ENCODE measurements around the gene NCS1.
A peak's percentile ranks its signal among the peaks of the same experiment; 100 is the strongest.

Gene NCS1

DNA sequence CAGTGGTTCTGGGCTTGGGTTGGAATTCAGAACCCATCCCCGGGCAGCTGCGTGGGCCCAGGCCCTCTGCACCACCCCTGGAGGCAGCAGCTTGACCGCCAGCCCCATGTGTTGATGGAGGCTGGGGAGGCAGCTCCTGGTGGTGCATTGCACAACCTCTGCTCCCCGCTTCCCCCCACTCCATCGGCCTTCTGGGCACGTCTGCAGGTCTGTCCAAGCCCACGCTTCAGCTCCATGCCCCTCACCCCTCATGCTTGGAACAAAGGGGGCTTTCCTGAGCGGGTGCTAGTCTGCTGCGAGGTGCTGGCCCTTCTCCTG, 1.4 kb downstream of the NCS1 start:
- Histone ChIP-seq H3K9me3 (ENCODE audit: control insufficient read depth in 5 of 5, low read length in 5 of 5) (no peaks in the 10 kb centered on the region), H3K36me3 (ENCODE audit: control insufficient read depth in 5 of 5, insufficient read depth in 5 of 5, low read length in 5 of 5) (no peaks in the 10 kb centered on the region), H3K4me3 (ENCODE audit: low read depth in 1 of 5, low read length in 5 of 5) (peak overlapping the region in 2 of 5 donors; percentile 45 to 55), H3K27me3 (ENCODE audit: control insufficient read depth in 5 of 5, insufficient read depth in 4 of 5, low read length in 5 of 5) (peaks cover 0 to 13% (median 10%) of the 10 kb centered on the region in 5 donors), H3K4me1 (ENCODE audit: control insufficient read depth in 5 of 5, insufficient read depth in 5 of 5, low read length in 5 of 5) (peaks cover 0 to 15% (median 12%) of the 10 kb centered on the region in 5 donors), H3K27ac (ENCODE audit: low read depth, low read length) (no peak overlapping the region), H3K9ac (ENCODE audit: low read length in 5 of 5) (no peak overlapping the region)

GRCh38 chr9:130174025-130174424, 1.8 kb downstream of the NCS1 start:
- Histone ChIP-seq H3K9me3 (ENCODE audit: control insufficient read depth in 5 of 5, low read length in 5 of 5) (no peaks in the 10 kb centered on the region), H3K4me1 (ENCODE audit: control insufficient read depth in 5 of 5, insufficient read depth in 5 of 5, low read length in 5 of 5) (peaks cover 0 to 15% (median 12%) of the 10 kb centered on the region in 5 donors), H3K36me3 (ENCODE audit: control insufficient read depth in 5 of 5, insufficient read depth in 5 of 5, low read length in 5 of 5) (no peaks in the 10 kb centered on the region), H3K9ac (ENCODE audit: low read length in 5 of 5) (no peak overlapping the region), H3K27ac (ENCODE audit: low read depth, low read length) (no peak overlapping the region), H3K4me3 (ENCODE audit: low read depth in 1 of 5, low read length in 5 of 5) (no peak overlapping the region), H3K27me3 (ENCODE audit: control insufficient read depth in 5 of 5, insufficient read depth in 4 of 5, low read length in 5 of 5) (peaks cover 0 to 13% (median 10%) of the 10 kb centered on the region in 5 donors)

- Histone ChIP-seq H3K9ac (ENCODE audit: low read length in 5 of 5) (no peak overlapping the region), H3K27me3 (ENCODE audit: control insufficient read depth in 5 of 5, insufficient read depth in 4 of 5, low read length in 5 of 5) (peaks cover 0 to 13% (median 10%) of the 10 kb centered on the region in 5 donors), H3K27ac (ENCODE audit: low read depth, low read length) (no peak overlapping the region), H3K36me3 (ENCODE audit: control insufficient read depth in 5 of 5, insufficient read depth in 5 of 5, low read length in 5 of 5) (no peaks in the 10 kb centered on the region), H3K9me3 (ENCODE audit: control insufficient read depth in 5 of 5, low read length in 5 of 5) (no peaks in the 10 kb centered on the region), H3K4me3 (ENCODE audit: low read depth in 1 of 5, low read length in 5 of 5) (no peak overlapping the region), H3K4me1 (ENCODE audit: control insufficient read depth in 5 of 5, insufficient read depth in 5 of 5, low read length in 5 of 5) (peaks cover 0 to 15% (median 12%) of the 10 kb centered on the region in 5 donors)
These were observed 2.7 kb downstream of the NCS1 start for GRCh38 chr9:130174920-130175321.

DNA sequence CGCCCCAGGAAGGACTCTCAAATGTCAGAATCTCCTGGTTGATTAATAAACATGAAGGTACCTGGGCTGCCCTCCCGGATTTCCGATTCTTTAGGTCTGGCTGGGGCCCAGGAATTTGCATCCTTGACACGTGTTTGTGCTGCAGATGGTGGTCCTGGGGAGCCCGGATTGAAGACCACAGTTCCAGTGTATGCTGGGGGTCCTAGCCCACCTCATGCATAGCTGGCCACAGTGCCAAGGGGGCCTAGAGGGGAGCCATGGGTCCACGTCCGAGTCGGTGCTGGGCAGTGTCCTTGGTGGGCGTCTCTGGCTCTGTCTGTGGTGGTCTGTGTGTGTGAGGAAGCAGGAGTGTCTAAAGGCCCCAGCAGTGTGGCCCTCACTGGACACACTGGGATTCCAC, 3.2 kb downstream of the NCS1 start:
- Histone ChIP-seq H3K4me3 (ENCODE audit: low read depth in 1 of 5, low read length in 5 of 5) (no peak overlapping the region), H3K9ac (ENCODE audit: low read length in 5 of 5) (no peak overlapping the region), H3K36me3 (ENCODE audit: control insufficient read depth in 5 of 5, insufficient read depth in 5 of 5, low read length in 5 of 5) (no peaks in the 10 kb centered on the region), H3K27ac (ENCODE audit: low read depth, low read length) (no peak overlapping the region), H3K27me3 (ENCODE audit: control insufficient read depth in 5 of 5, insufficient read depth in 4 of 5, low read length in 5 of 5) (peaks cover 0 to 13% (median 10%) of the 10 kb centered on the region in 5 donors), H3K4me1 (ENCODE audit: control insufficient read depth in 5 of 5, insufficient read depth in 5 of 5, low read length in 5 of 5) (peaks cover 0 to 15% (median 12%) of the 10 kb centered on the region in 5 donors), H3K9me3 (ENCODE audit: control insufficient read depth in 5 of 5, low read length in 5 of 5) (no peaks in the 10 kb centered on the region)

DNA sequence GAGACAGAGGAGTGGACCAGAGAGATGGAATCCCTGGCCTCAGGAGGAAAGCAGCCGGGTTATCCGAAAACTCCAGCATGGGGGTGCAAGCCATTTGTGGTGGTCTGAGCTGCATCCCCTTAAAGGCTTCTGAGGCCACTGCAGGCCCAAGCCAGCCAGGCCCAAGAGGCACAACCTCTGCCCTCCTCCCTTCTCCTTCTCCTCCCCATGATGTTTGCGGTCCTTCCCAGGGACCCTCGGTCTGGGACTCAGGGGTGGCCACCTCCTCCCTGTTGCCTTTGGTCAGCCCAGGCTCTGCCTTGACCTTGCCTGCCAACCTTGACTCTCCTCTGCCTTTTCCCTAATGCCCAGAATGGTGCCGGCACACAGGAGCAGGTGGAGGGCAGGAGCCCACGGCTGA, 4.6 kb downstream of the NCS1 start:
- Histone ChIP-seq H3K9me3 (ENCODE audit: control insufficient read depth in 5 of 5, low read length in 5 of 5) (no peaks in the 10 kb centered on the region), H3K4me1 (ENCODE audit: control insufficient read depth in 5 of 5, insufficient read depth in 5 of 5, low read length in 5 of 5) (peaks cover 0 to 11% (median 8%) of the 10 kb centered on the region in 5 donors), H3K27ac (ENCODE audit: low read depth, low read length) (no peak overlapping the region), H3K4me3 (ENCODE audit: low read depth in 1 of 5, low read length in 5 of 5) (no peak overlapping the region), H3K36me3 (ENCODE audit: control insufficient read depth in 5 of 5, insufficient read depth in 5 of 5, low read length in 5 of 5) (no peaks in the 10 kb centered on the region), H3K27me3 (ENCODE audit: control insufficient read depth in 5 of 5, insufficient read depth in 4 of 5, low read length in 5 of 5) (peaks cover 0 to 11% (median 10%) of the 10 kb centered on the region in 5 donors), H3K9ac (ENCODE audit: low read length in 5 of 5) (no peak overlapping the region)

- Histone ChIP-seq H3K4me3 (ENCODE audit: low read depth in 1 of 5, low read length in 5 of 5) (no peak overlapping the region), H3K4me1 (ENCODE audit: control insufficient read depth in 5 of 5, insufficient read depth in 5 of 5, low read length in 5 of 5) (peaks cover 0 to 5% (median 4%) of the 10 kb centered on the region in 5 donors), H3K9me3 (ENCODE audit: control insufficient read depth in 5 of 5, low read length in 5 of 5) (no peaks in the 10 kb centered on the region), H3K27ac (ENCODE audit: low read depth, low read length) (no peak overlapping the region), H3K9ac (ENCODE audit: low read length in 5 of 5) (no peak overlapping the region), H3K27me3 (ENCODE audit: control insufficient read depth in 5 of 5, insufficient read depth in 4 of 5, low read length in 5 of 5) (peaks cover 0 to 13% (median 9%) of the 10 kb centered on the region in 5 donors), H3K36me3 (ENCODE audit: control insufficient read depth in 5 of 5, insufficient read depth in 5 of 5, low read length in 5 of 5) (no peaks in the 10 kb centered on the region)
These were observed 5.9 kb downstream of the NCS1 start for GRCh38 chr9:130177898-130178805.

GRCh38 chr9:130179331-130179907, 7.2 kb downstream of the NCS1 start:
- Histone ChIP-seq H3K4me1 (ENCODE audit: control insufficient read depth in 5 of 5, insufficient read depth in 5 of 5, low read length in 5 of 5) (no peaks in the 10 kb centered on the region), H3K4me3 (ENCODE audit: low read depth in 1 of 5, low read length in 5 of 5) (no peak overlapping the region), H3K9me3 (ENCODE audit: control insufficient read depth in 5 of 5, low read length in 5 of 5) (no peaks in the 10 kb centered on the region), H3K9ac (ENCODE audit: low read length in 5 of 5) (no peak overlapping the region), H3K27ac (ENCODE audit: low read depth, low read length) (no peak overlapping the region), H3K27me3 (ENCODE audit: control insufficient read depth in 5 of 5, insufficient read depth in 4 of 5, low read length in 5 of 5) (peaks cover 0 to 3% (median 0%) of the 10 kb centered on the region in 5 donors), H3K36me3 (ENCODE audit: control insufficient read depth in 5 of 5, insufficient read depth in 5 of 5, low read length in 5 of 5) (no peaks in the 10 kb centered on the region)

DNA sequence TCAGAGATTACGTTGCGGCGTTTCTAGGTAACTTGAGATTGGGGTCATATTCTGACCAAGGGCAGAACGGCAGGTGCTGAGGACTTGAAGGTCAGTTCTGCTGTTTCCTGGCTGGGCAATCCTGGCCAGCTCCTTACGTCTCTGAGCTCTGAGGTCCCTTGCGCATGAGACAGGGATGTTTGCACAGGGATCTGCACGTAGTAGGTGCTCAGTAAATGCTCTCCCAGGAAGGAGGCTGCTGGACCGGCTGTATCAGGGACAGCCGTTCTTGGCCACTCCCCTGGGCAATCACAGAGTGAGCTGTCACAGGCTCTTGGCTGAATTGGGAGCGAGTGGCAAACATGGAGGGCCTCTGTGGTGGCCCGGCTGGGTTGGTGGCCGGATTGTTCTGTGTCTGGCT, 8.3 kb downstream of the NCS1 start:
- Histone ChIP-seq H3K9ac (ENCODE audit: low read length in 5 of 5) (no peak overlapping the region), H3K4me1 (ENCODE audit: control insufficient read depth in 5 of 5, insufficient read depth in 5 of 5, low read length in 5 of 5) (no peaks in the 10 kb centered on the region), H3K27ac (ENCODE audit: low read depth, low read length) (no peak overlapping the region), H3K36me3 (ENCODE audit: control insufficient read depth in 5 of 5, insufficient read depth in 5 of 5, low read length in 5 of 5) (no peaks in the 10 kb centered on the region), H3K9me3 (ENCODE audit: control insufficient read depth in 5 of 5, low read length in 5 of 5) (no peaks in the 10 kb centered on the region), H3K27me3 (ENCODE audit: control insufficient read depth in 5 of 5, insufficient read depth in 4 of 5, low read length in 5 of 5) (peaks cover 0 to 3% (median 0%) of the 10 kb centered on the region in 5 donors), H3K4me3 (ENCODE audit: low read depth in 1 of 5, low read length in 5 of 5) (no peak overlapping the region)

GRCh38 chr9:130181678-130182380, 9.6 kb downstream of the NCS1 start:
- Histone ChIP-seq H3K27me3 (ENCODE audit: control insufficient read depth in 5 of 5, insufficient read depth in 4 of 5, low read length in 5 of 5) (peaks cover 0 to 7% (median 0%) of the 10 kb centered on the region in 5 donors), H3K4me3 (ENCODE audit: low read depth in 1 of 5, low read length in 5 of 5) (no peak overlapping the region), H3K9ac (ENCODE audit: low read length in 5 of 5) (no peak overlapping the region), H3K4me1 (ENCODE audit: control insufficient read depth in 5 of 5, insufficient read depth in 5 of 5, low read length in 5 of 5) (no peaks in the 10 kb centered on the region), H3K36me3 (ENCODE audit: control insufficient read depth in 5 of 5, insufficient read depth in 5 of 5, low read length in 5 of 5) (no peaks in the 10 kb centered on the region), H3K9me3 (ENCODE audit: control insufficient read depth in 5 of 5, low read length in 5 of 5) (no peaks in the 10 kb centered on the region), H3K27ac (ENCODE audit: low read depth, low read length) (no peak overlapping the region)
